Activated T-helper 9 cell treated with anti-CD3 and anti-CD28 coated beads, Interleukin-2, amount 50 U/mL, for 16 hours (primary cell): ENCODE measurements around the gene A1BG.

Experiments used
- DNase-seq: peaks from one replicate; pipeline ENCODE4 v3.0.0-alpha.2; 2020; ENCODE audit warnings: low read depth

A1BG gene, protein sequence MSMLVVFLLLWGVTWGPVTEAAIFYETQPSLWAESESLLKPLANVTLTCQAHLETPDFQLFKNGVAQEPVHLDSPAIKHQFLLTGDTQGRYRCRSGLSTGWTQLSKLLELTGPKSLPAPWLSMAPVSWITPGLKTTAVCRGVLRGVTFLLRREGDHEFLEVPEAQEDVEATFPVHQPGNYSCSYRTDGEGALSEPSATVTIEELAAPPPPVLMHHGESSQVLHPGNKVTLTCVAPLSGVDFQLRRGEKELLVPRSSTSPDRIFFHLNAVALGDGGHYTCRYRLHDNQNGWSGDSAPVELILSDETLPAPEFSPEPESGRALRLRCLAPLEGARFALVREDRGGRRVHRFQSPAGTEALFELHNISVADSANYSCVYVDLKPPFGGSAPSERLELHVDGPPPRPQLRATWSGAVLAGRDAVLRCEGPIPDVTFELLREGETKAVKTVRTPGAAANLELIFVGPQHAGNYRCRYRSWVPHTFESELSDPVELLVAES

DNA sequence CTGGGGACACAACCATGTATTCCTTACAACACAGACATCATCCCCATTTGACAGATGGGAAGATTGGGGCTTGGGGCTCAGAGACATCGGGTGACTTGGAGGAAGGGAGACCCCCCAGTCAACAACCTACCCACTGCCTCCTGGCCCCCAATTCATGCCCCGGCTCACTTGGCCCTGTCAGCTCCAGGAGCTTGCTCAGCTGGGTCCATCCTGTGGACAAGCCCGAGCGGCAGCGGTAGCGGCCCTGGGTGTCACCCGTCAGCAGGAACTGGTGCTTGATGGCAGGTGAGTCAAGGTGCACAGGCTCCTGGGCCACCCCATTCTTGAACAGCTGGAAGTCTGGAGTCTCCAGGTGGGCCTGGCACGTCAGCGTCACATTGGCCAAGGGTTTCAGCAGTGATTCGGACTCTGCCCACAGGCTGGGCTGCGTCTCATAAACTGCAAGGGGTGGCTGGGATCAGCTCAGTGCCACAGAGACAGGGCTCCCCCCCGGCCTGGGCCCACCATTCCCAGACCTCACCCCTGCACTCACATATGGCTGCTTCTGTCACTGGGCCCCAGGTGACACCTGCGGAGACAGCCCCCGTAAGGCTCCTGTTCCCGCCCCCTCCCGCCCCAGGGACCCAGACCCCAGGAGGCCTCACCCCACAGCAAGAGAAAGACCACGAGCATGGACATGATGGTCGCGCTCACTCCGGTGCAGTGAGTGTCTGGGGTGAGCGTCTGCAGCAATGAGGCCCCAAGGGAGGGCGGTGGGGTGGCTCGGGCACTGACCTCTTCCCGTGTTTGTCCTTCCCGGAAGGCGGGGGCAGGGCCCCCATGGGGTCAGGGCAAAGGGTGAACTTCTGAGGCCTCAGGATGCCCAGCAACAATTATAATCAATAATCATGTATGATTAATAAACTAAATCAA, at the start of gene A1BG:
Gene A1BG, minus strand, starts transcription at position 733 of the 912 bp plus-strand sequence. Its CDS starts 55 bp downstream, at position 678.
- DNase-seq: no peak

DNA sequence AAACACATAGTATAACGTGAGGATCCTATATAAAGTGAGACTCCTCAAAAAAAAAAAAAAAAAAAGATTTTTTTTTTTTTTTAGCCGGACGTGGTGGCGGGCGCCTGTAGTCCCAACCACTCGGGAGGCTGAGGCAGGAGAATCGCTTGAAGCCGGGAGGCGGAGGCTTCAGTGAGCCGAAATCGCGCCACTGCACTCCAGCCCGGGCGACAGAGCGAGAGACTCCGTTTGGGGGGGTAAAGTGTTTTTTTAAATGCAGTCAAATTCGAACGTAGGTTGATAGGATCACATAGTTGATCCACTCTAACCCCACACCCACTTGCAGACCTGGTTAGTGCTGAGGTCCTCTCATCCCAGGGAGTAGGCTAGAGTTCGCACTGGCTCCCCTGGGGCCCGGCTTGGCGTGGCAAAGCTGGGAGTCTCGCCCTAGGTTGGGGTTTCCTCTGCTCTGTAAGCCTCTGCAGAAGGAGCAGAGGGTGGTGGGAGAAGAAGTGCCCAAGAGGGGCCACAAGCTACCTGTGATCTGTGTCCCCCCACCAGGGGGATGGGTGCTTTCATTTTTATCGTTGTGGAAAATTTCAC, 48.6 kb upstream of the A1BG start:
- DNase-seq: no peak

DNA sequence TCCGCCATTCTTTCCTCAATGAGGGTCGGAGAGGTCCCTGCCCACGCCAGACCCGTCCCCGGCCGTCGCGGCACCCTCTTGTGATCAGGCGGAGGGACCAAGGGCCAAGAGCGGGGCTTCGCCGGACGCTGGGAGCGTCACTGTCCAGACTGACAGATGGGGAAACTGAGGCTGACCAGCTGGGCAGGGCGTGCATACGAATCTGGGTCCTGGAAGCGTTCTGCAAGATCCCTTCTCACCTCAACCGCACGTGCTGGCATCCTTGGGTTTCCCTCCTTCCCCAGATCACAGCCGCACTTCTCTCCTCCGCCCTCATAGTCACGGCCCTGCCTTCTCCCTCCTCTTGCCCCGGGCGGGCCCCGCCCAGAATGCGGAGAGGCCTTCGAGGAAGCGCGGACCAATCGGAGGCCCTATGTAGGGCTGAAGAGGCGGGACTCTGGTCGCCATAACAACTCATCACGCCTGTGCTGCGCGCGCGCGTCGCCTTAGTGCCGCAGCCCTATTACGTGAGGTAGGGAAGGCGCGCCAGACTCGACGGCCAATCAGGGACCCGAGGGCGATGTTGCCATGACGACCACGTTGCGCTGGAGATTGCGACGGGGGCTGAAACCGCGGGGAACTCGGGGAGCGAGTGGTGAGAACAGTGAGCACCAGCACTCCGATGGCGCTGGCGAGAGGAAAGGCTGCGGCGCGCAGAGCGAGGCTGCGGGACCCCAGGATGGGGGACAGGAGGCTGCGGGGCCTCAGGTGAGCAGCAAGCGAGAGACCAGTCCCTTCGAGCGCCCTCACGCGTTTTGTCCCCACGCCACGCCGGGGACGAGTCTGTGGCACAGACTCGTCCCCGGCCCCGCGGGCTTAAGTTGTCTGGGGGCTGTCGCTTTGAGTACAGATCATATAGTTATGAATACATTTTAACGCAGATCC, 47.9 kb upstream of the A1BG start:
- peak; percentile 98 for DNase-seq

DNA sequence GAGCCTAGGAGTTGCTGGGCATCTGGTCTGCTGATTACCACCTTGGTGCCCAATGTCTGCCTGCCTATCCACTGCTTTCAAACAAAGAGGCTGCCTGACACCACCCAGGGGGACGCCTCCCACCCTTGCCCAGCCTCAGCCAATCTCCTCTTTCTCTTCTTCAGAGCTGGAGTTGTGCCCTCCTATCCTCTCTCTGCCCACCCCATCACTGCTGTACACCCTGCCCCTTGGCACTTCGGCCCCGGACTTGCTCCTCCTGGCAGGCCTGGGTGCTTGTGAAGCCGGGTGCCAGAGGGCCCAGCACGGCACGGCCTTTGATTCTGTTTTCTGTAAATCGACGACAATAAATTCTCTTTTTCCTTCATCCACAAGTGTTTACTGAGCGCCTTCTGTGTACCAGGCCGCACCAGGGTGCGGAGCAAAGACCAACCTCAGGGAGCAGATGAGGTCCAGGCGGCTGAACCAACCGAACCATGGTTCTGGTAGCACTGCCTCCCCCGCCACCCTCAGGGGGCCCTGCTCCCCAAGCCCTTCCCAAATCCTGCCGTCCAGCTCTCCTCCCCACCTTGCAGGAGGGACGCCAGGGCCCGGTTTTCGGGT, 47.1 kb upstream of the A1BG start:
- no peak for DNase-seq

DNA sequence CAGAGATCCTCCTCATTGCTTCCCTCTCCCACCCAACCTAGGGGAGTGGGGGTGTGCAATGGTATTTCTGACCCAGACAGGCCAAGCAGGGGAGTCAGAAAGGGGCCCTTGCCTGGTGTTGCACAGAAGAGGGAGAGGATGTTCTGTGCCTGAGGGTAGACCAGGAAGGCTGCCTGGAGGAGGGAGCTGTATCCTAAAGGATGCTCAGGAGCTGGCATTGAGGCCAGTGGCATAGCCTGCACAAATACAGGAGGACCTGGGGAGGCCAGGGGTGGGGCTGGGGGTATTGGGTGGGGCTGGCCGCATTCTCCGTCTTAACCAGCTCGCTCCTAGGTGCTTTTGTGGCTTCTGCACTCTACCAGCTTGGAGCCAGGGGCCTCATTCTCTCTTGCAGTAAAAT, 46.6 kb upstream of the A1BG start:
- no peak for DNase-seq

DNA sequence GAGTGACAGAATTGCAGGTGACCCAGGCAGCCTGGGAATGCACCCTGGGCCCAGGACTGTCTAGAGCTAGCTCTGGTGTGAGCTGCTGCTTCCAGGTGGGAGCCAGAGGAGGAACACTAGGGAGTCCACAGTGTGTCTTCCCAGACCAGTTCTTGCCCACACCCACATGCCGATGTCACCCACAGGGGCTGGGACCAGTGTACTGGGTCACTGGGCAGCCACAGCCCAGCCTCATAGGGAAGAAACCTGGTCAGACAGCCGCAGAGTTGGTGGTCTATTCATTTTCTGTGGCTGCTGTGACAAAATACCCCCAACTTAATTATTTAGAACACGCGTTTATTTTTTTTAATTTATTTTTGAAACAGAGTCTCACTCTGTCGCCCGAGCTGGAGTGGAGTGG, 45.3 kb upstream of the A1BG start:
- no peak for DNase-seq

DNA sequence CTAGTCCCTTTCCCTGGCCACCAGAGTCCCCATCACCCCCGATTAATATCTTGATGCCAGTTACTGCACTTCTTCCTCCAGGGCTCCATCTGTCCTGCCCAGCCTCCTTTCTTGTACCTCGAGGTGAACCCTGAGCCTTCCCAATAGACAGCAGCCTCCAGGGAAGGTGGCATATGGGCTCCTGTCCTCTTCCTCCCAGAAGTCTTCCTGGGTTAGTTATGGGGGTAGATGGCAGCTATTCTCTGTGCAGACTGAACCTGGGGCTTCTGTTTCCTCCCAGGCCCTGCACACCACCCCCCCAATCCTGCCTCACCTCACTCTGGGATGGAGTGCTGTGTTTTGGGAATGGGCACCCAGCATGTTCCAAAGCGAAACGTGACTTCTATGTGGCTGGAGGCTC, 44.8 kb upstream of the A1BG start:
- no peak for DNase-seq

DNA sequence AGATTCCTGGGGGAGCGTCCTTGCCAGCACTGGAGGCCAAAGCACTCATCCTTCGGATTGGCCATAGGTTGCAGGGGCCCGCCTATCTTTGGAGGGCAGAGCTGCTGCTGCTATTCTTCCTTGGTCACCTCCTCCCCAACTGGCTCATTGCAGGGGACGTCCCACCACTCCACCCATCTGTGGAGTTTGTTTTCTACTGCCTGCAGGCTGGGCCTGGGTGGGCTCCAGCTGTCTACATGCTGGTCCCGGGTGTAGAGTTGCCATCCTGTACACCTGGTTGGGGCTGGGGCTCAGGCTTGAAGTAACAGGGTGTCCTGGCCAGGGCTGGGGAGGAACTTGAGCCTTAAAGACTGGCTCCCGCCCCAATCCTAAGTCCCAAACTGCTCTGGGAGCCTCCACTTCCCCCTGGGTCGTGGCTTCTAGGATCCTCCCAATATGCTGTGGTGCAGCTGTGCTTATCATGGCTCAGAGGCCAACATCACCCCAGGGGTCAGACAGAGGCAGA, 44.3 kb upstream of the A1BG start:
- no peak for DNase-seq

DNA sequence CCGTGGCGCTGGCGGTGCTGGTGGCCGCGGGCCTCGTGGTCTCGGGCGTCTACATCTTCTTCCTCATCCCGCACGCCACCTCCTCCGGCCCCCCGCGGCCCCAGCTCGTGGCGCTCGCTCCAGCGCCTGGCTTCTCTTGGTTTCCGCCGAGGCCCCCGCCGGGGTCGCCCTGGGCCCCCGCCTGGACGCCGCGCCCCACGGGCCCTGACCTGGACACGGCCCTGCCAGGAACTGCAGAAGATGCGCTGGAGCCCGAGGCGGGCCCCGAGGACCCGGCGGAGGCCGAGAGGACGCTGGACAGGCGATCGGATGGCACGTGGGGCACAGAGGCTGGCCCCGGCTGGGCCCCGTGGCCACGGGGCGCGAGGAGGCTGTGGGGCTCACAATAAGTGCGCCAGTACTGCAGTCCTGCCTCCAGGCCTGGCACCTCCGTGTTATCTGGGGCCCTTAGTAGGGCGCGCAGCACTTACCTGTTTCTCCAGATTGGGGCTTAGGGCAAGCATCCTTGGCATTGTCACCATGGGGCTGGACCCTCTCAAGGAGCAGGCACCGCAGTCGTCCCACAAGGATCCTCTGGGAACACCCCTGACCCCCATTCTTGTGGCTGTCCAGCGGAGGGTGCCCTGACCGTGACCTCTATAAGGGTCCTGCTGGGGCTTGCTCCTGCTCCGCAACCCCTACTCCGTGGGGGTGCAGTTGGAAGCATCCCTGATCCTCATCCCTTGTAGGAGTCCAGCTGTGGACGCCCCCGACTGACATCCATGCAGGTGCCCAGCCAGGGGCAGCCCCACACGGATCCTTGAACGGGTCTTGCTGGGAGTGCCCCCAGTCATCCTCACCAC, 43.6 kb upstream of the A1BG start:
- no peak for DNase-seq

DNA sequence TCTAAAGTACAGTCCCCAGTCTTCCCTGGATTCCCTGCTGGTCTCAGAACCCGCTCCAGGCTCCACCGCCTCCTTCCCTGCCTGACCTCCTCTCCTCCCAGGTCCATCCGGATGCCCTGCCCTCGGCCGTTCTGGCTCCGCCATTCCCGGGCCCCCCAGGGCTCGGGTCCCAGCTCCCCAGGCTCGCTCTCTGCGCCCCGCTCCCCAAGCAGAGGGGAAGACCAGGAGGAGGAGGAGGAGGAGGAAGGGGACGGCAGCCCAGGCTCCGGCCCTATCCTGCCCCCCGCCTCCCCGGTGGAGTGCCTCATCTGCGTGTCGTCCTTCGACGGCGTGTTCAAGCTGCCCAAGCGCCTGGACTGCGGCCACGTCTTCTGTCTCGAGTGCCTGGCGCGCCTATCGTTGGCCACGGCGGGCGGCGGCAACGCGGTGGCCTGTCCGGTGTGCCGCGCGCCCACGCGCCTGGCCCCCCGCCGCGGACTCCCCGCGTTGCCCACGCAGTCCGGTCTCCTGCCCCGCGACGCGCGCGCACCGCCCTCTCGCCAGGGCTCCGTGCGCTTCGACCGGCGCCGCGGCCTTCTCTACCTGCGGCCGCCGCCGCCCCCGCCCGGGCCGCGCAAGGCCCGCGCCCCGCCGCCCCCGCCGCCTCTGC, 42.8 kb upstream of the A1BG start:
- no peak for DNase-seq

DNA sequence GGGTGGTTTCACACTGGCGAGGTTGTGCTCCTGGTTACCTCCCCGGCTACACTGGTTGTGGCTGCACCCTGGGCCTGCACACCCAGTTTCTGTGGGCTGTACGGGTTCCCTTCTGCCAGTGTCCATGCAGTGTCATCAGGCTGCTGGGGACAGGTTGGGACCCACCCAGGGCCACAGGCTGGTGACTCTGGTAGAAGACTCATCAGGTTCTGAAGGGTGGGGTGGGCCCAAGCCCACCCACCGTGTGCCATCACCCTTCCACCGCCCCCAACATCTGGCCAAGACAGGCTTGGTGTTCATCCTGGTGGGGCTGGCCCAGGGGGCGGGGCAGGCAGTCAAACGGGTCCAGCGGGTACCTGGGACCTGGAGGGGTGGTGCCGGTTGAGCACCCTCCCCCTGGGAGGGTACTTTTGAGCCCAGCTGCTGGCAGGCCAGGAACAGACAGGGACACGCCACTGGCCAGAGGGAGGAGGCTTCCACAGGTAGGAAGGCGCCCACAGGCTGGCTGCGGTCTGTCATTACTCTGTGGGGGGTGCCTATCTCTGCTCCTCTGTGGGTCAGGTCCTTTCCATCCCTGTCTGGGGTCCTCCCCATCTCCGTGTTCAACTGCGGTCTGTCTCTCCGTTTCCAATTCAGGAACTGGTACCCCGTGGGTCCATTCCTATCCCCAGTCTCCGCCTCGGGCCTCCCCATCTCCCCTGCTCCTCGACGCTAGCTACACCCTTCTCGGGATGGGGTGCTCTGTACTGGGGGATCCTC, 42.1 kb upstream of the A1BG start, which contains the start of gene RNF225:
Gene RNF225, plus strand, starts transcription at position 437 of the 759 bp plus-strand sequence. CDS start 434 bp downstream, outside the sequence.
- no peak for DNase-seq

DNA sequence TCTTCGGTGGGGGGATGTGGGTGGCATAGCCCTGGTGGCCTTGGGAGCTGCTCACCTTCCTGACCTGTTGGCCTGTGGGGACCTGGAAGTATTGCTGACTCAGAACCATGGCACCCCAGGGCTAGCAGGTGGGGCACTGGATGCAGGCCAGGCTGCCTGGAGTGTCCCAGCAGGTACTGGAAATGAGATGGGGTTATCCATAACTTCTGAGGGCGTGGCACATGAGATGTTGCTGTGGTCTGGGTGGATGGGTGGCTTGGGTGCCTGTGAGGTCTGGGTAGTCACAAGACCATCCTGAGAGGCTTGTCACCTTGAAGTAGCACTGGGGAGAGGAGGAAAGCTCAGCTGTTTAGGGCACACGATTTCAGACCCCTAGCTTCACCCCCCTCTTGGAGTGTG, 41.5 kb upstream of the A1BG start:
- no peak for DNase-seq

DNA sequence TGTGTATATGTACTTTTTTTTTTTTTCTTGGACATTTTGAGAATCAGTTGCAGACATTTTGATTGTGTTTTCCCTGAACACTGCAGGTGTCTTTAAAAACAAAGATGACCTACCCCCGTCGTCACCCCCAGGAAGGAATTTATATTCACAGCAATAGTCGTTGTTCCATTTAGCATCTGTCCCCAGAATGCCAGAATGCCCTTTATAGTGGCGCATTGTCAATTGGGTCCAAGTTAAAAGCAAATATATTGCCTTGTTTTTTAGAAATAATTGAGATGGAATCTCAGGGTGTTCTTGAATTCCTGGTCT, 40.4 kb upstream of the A1BG start:
- no peak for DNase-seq

DNA sequence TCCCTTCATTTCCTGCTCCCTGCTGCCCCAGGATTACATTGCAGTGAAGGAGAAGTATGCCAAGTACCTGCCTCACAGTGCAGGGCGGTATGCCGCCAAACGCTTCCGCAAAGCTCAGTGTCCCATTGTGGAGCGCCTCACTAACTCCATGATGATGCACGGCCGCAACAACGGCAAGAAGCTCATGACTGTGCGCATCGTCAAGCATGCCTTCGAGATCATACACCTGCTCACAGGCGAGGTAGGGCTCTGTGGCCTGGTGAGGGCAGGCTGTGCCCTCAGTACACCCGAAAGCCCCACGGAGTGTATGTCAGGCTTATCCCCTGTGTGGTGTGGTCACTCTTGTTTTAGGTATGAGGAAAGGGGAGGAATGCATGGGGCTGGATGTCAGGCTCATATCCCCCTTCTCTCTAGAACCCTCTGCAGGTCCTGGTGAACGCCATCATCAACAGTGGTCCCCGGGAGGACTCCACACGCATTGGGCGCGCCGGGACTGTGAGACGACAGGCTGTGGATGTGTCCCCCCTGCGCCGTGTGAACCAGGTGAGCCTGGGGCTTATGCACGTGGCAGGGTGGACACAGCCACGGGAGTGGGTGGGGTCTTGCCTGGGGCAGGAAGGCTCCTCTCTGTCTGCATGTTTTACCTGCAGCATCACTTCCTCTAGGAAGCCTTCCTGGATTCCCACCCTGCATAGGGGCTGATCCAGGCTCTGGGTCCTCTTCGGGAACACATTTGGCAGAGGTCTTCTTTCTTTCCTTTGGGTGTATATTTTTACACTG, 39.8 kb upstream of the A1BG start:
- DNase-seq: no peak

DNA sequence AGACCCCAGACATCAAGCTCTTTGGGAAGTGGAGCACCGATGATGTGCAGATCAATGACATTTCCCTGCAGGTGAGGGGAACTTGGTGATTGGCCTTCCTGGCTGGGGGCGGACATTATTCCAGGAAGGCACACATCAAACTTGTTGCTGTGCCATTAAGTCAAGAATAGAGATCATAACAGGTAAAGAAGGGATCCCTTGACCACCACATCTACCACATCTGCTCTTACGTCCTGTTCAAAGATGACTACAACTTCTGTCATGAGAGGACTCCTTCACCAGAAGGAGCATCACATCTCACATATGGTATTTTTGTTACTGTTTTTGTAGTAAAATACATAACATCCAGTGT, 34.9 kb upstream of the A1BG start:
- no peak for DNase-seq

DNA sequence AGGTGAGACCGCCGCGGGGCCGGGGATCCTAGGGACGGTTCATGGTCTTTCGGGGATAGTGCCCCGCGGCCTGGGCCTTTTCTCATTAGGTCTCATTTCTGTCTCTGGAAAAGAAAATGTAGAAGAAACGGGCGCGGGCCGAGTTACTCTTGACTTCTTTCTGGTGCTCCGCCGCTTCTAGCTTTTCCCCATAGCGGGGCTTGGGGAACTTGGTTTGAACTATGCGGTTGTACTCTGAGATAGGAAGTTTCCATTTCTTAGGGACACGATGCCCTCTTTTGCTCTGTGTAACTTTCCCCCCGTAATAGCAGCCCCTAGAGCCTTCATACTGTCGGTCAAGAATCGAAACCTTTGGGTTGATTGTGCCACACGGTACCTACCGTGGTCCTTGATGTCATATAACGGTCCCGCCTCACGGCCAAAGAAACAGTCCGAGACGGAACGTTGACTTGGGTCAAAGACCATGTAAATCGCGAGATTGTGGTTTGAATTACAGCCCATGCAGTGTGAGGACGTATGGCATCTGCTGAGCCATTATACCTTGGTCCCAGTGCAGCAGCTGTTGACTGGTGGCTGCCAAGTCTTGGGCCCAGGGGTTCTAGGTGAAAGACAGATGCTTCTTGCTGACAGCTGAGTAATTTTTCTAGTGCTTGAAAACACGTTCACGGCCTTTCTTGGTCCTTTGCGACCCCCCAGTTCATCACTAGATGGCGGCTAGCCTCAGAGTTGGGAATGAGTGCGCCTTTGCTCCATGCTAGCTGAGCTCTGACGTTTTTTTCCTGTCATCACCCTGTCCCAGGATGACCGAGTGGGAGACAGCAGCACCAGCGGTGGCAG, 34.3 kb upstream of the A1BG start:
- no peak for DNase-seq
